HG02642 (cell line): ENCODE data around the gene ZSCAN29.

Source experiments
- ATAC-seq: cut with Tn5 transposase; IDR thresholded peaks from one replicate; pipeline ENCODE4 v1.9.1; 2021; ENCODE audit warnings: mild to moderate bottlenecking; ENCODE audit not compliant: unreplicated experiment, poor library complexity

The ZSCAN29 gene

GRCh38 chr15:43352693-43353382 lies 18.0 kb downstream of the ZSCAN29 start:
- ATAC-seq, result no peak

- ATAC-seq, result no peak
These were observed 23.7 kb downstream of the ZSCAN29 start for GRCh38 chr15:43347114-43347513.

DNA sequence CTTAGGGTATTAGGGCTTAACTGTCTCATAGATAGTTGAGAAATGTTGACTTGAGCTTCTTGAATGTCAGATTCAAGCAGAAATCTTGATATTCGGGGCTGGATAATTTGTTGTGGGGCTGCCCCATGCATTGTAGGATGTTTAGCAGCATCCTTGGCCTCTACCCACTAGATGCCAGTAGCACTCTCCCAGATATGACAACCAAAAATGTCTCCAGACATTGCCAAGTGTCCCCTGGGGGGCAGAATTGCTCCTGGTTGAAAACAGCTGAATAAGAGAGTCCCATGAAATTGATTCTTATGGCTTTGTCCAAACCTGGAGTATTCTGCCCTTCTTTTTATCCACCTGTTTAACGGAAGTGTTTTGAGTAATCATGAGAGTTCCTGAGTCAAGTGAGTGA lies 24.5 kb downstream of the ZSCAN29 start:
- no peak for ATAC-seq

DNA sequence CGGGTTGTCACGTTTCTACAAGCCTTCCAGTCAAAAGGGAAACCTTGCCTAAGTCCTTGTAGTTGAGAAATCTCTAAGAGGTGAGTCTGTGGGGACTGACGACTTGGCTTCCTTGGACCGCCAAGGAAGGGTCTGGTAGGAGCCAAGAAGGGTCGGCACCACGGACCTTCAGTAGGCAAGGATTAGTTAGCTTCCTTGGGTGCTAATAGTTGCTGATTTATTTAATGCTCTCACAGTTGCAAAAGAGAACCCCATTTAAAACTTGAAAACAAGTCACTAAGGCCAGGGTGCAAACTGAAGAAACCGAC lies 40.1 kb downstream of the ZSCAN29 start:
- ATAC-seq, result peak; percentile 23

- peak; percentile 91 for ATAC-seq
These were observed 40.7 kb downstream of the ZSCAN29 start, which contains the start of gene LCMT2 for GRCh38 chr15:43329960-43330779. LCMT2 (minus strand) TSS chr15:43330573; CDS start chr15:43330489, 84 bp downstream.

- ATAC-seq, result no peak
These were observed 41.5 kb downstream of the ZSCAN29 start for GRCh38 chr15:43329217-43329959.

- no peak for ATAC-seq
These were observed 45.7 kb downstream of the ZSCAN29 start for GRCh38 chr15:43325039-43325684.

DNA sequence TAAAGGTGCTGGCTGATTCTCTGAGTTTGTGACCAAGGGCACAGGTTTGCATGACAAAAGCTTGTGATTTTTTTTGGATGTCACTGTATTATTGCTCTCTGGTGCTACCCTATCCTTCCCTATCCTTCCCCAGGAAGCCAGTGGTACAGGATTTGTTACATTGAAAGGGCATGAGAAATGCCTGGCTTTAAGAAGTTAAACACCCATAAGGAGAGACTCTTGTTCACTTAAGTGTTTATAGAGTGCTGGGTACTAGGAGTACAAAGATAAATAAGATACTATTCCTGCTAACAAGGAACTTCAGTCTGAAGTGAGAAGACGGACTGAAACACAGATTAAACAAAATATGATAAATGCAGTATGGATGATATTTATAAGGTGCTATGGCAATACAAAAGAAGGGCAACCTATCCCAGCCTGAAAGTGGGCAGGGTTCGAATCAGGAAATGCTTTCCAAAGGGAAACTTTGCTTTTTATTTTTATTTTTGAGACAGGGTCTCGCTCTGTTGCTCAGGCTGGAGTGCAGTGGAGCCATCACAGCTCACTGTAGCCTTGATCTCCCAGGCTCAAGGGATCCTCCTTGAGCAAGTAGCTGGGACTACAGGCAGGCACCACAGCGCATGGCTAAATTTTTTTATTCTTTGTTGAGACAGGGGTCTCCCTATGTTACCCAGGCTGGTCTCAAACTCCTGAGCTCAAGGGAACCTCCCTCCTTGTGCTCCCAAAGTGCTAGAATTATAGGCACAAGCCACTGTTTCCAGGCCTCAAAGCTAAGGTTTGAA lies 51.7 kb downstream of the ZSCAN29 start:
- no peak for ATAC-seq

- no peak for ATAC-seq
These were observed 53.2 kb downstream of the ZSCAN29 start for GRCh38 chr15:43317566-43318184.

GRCh38 chr15:43316971-43317346 lies 53.9 kb downstream of the ZSCAN29 start:
- no peak for ATAC-seq

DNA sequence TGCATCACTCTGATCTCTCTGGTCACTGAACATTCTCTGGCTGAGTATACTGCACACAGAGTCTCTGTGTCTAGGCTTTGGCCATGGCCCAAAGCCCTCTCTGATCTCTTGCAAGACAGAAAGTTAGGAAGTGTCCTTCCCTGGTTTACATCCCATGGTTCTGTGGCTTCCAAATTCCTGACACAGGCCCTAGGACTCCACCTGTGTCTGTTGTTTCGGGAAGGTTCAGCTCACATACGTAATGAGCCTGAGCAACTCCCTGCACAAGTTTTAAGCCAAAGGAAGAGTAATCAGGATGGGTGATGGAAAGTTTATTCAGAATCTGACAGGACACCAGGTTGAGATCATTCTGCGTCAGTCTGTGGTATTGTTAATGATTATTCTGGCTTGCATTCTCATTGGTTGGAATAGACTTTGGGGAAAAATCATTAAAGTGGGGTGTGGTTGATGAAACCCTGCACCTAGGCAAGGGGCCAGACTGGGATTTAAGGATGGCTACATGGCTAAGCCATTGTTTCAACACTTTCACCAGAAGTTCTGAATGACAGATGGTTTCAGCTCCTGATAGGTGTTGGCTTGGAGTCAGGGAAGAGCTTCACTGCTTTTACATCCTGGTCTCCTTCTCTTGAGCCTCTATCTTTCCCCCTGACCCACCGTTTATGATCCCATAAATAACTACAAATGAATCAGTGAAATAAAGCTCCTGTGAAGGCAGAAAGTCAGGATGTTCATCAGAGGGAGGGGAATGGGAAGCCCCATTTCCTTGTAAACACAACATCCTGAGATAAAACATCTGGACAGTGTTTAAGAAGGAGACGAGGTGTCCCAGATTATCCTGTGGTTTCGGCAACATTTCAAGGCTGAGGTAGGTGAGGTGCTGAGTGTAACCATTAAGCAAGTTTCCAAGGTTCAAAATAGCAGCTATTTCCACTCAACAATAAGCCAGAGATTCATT lies 54.5 kb downstream of the ZSCAN29 start:
- ATAC-seq, result no peak

DNA sequence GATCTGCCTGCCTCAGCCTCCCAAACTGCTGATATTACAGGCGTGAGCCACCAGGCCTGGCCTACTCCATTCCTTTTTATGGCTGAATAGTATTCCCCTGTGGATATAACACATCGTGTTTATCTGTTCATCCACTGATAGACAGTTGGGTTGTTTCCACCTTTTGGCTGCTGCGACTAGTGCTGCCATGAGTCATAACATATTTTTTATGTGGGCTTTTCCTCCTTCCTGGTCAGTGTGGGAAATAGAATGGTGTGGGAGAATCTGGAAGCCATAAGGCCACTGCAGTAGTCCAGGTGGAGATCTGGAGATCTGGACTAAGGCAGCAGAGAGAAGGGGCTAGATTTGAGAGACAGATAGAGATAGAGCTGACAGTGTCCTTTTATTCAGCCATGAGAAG lies 56.7 kb downstream of the ZSCAN29 start:
- no peak for ATAC-seq

DNA sequence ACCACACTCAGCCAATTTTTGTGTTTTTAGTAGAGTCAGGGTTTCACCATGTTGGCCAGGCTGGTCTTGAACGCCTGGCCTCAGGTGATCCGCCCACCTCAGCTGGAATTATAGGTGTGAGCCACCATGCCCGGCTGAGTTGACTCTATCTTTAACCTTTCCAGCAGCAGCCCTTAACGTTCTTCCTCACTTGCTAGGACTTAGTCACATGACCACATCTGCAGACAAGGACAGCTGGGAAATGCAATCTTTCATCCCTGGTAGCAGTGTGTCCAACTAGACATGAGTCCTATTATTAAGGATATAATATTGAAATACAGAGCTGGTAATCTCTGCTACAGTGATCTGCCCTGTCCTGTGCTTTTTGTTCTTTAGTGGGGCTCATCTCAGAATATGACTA lies 58.5 kb downstream of the ZSCAN29 start:
- no peak for ATAC-seq
